Caco-2 (cell line): ENCODE results near the gene NKX1-2. TPM values are rescaled to one million over a fixed set of nuclear protein-coding genes. Genes with fewer than 3 reads are reported as not detected.

ENCODE experiments used
- BruUV-seq: library from RNA; stranded (reverse); fragments of 400-500 nt; replicated peaks from 2 replicates; lab custom pipeline; 2021; lab: Mats Ljungman, UMichigan
- CTCF ChIA-PET: fragments of 300-600 bp; sonication (Branson Sonifier 250); formaldehyde crosslinking; loops from one replicate; lab custom pipeline; 2022; ENCODE audit warnings: antibody characterized with exemption; lab: Charles Lee
- POLR2A ChIA-PET: fragments of 300-600 bp; sonication (Branson Sonifier 250); formaldehyde crosslinking; loops from one replicate; lab custom pipeline; 2022; ENCODE audit warnings: antibody characterized with exemption; lab: Charles Lee
- DNase-seq, 2 experiments: peaks; one replicate each; pipeline versions ENCODE4 v3.0.0 to v3.0.0-alpha.2; 2020 to 2022
- H3K27me3 ChIP-seq: replicated peaks from 2 replicates; pipeline ENCODE4 v1.6.0; 2011; ENCODE audit warnings: low read length; ENCODE audit not compliant: control insufficient read depth, insufficient read depth
- H3K36me3 ChIP-seq: 2 replicates; pipeline ENCODE4 v1.5.1; 2011; ENCODE audit warnings: low read length; ENCODE audit not compliant: control insufficient read depth, insufficient read depth
- H3K4me1 ChIP-seq: fragments of 250-450 bp; sonication (Bioruptor Pico); 2 replicates; pipeline ENCODE4 v1.5.1; 2020; ENCODE audit warnings: mild to moderate bottlenecking
- H3K4me3 ChIP-seq: 2 replicates; pipeline ENCODE4 v1.5.1; 2011; ENCODE audit warnings: low read depth, mild to moderate bottlenecking, control low read depth, low read length
- H3K9me3 ChIP-seq: fragments of 250-450 bp; sonication (Bioruptor Pico); 2 replicates; pipeline ENCODE4 v1.5.1; 2020; ENCODE audit warnings: mild to moderate bottlenecking, moderate library complexity
- H3K27ac Mint-ChIP-seq: one replicate; pipeline ENCODE4 v1.8.0; 2022; ENCODE audit warnings: mixed read lengths; ENCODE audit not compliant: unreplicated experiment
- H3K27me3 Mint-ChIP-seq: one replicate; pipeline ENCODE4 v1.8.0; 2022; ENCODE audit warnings: mixed read lengths; ENCODE audit not compliant: insufficient read depth, unreplicated experiment
- H3K36me3 Mint-ChIP-seq: one replicate; pipeline ENCODE4 v1.8.0; 2022; ENCODE audit warnings: mild to moderate bottlenecking, mixed read lengths; ENCODE audit not compliant: insufficient read depth, unreplicated experiment
- H3K4me1 Mint-ChIP-seq: one replicate; pipeline ENCODE4 v1.8.0; 2022; ENCODE audit warnings: low read depth, mixed read lengths; ENCODE audit not compliant: unreplicated experiment
- H3K4me3 Mint-ChIP-seq: one replicate; pipeline ENCODE4 v1.8.0; 2022; ENCODE audit warnings: mild to moderate bottlenecking, moderate library complexity, mixed read lengths; ENCODE audit not compliant: unreplicated experiment
- H3K9me3 Mint-ChIP-seq: one replicate; pipeline ENCODE4 v1.8.0; 2022; ENCODE audit warnings: mixed read lengths; ENCODE audit not compliant: unreplicated experiment
- intact Hi-C: fragments of 100-400 bp; cut with micrococcal nuclease; formaldehyde crosslinking; loops from one replicate; pipeline ENCODE4 v1.10.0; 2022; ENCODE audit not compliant: unreplicated experiment
- total RNA-seq: library from RNA; stranded (reverse); gene quantifications from 2 replicates; pipeline ENCODE4 v1.2.3, GENCODE V29; 2022
- TF ChIP-seq, protein P1 (sequence below), 2 experiments: fragments of 200-600 bp in 1 of 2; IDR thresholded peaks; 1 replicate in 1 of 2; 2 replicates in 1 of 2; pipeline versions ENCODE4 v1.5.1 to v1.8.0; 2011 to 2022; ENCODE audit warnings: antibody characterized with exemption in 1 of 2, control low read depth in 1 of 2, inconsistent platforms in 1 of 2, low read depth in 1 of 2, low read length in 1 of 2, mild to moderate bottlenecking in 1 of 2, moderate library complexity in 1 of 2; ENCODE audit not compliant: insufficient read depth in 1 of 2, severe bottlenecking in 1 of 2, unreplicated experiment in 1 of 2

NKX1-2 gene
- total RNA-seq, 1 experiment from 2014 or later: 2.8 TPM

DNA sequence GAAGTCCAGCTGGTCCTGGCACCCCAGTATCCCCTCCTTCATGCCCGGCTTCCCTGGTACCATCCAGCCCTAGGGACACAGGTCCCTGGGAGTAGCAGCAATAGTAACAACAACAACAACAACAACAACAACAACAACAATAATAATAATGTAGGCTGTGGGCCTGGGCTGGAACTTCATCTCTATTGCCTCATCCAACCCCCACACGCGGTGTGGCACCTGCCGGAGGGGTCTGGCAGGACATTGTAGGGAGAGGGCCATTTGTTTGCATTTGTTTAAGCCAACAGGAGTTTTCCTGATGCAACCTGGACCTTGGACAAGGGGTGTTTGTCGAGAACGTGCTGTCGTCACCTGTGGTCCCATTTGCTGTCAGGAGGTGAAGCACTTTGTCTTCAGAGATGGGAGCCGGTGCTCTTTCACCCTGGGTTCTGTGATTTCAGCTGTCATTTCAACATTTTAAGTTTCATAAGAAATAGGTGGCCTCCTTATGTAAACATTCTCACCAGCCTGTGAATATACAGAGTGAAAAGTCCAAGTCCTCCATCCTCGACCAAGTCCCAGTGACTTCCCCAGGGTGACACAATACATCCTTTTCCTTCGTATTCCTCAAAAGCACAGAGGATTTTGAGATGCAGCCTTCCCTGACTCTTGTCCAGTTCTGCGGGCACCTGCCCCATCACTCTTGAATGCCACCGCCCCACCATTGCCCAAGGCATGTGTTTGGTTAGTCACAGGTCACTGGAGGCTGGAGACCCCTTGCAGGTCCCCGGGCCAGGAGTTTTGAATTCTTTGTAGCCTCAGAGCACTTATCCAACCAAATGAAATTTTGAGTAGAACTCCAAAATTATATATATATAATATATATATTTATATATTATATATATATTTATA is 21.0 kb upstream of the NKX1-2 start:
- H3K4me1 ChIP-seq: peaks cover 25% of the 10 kb centered on the region
- H3K27me3 ChIP-seq: no peaks in the 10 kb centered on the region
- TF ChIP-seq, protein P1, sequence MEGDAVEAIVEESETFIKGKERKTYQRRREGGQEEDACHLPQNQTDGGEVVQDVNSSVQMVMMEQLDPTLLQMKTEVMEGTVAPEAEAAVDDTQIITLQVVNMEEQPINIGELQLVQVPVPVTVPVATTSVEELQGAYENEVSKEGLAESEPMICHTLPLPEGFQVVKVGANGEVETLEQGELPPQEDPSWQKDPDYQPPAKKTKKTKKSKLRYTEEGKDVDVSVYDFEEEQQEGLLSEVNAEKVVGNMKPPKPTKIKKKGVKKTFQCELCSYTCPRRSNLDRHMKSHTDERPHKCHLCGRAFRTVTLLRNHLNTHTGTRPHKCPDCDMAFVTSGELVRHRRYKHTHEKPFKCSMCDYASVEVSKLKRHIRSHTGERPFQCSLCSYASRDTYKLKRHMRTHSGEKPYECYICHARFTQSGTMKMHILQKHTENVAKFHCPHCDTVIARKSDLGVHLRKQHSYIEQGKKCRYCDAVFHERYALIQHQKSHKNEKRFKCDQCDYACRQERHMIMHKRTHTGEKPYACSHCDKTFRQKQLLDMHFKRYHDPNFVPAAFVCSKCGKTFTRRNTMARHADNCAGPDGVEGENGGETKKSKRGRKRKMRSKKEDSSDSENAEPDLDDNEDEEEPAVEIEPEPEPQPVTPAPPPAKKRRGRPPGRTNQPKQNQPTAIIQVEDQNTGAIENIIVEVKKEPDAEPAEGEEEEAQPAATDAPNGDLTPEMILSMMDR (IDR thresholded peaks at IDR 0.05; ENCODE audit: insufficient read depth in 1 of 2, low read depth in 1 of 2, low read length in 1 of 2, severe bottlenecking in 1 of 2, unreplicated experiment in 1 of 2): peak in 1 of 2 experiments; percentile 23
- peaks cover 24% of the 10 kb centered on the region for H3K4me1 Mint-ChIP-seq
- no peaks in the 10 kb centered on the region for H3K9me3 Mint-ChIP-seq
- H3K27ac Mint-ChIP-seq: peak overlapping the region; percentile 95
- no peak overlapping the region for H3K4me3 ChIP-seq
- CTCF ChIA-PET: interaction anchor here (1.0 kb wide), 1 partner anchor 33 kb away, joined by 5 read pairs; no protein-coding TSS in a partner anchor
- H3K36me3 ChIP-seq: no peaks in the 10 kb centered on the region; the same call in 1 of the 2 replicates
- peak overlapping the region; percentile 57 for H3K4me3 Mint-ChIP-seq
- H3K27me3 Mint-ChIP-seq: no peaks in the 10 kb centered on the region
- DNase-seq: peak; percentile 94 to 96
- H3K36me3 Mint-ChIP-seq: peaks cover 16% of the 10 kb centered on the region
- intact Hi-C loops: loop anchor here (1.0 to 2.0 kb wide), 4 partner anchors 8 to 52 kb away; partner anchors contain the start of gene OAT
- no peaks in the 10 kb centered on the region for H3K9me3 ChIP-seq
- BruUV-seq: TSS peak; percentile 61
- POLR2A ChIA-PET: interaction anchor here (1.5 kb wide), 1 partner anchor 52 kb away, joined by 3 read pairs; no protein-coding TSS in a partner anchor

DNA sequence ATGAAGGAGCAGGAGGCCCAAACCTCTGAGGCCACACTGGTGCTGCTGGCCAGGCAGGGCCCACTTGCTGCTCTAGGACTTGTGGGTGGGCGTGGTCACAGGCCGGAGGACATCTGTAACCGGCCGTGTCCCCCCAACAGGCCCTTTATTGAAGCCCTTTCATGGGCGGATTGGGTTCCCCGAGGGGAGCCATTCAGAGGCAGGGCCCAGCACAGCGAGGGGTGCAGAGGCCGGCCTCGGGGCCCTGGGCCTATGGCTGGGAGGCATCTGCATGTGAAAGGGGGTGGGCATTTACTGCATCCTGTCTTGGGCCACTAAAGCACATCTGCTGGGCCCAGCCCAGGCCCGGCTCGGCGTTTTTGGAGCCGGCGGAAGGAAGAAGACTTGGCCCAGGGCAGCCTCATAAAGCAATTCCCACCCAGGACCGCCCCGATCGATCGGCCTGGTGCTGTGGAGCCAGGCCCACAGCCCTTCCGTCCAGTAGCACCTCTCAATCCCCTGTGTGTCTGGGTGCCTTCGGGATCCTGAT is 20.2 kb upstream of the NKX1-2 start:
- Histone ChIP-seq H3K4me1 (peaks cover 19% of the 10 kb centered on the region), H3K9me3 (no peaks in the 10 kb centered on the region), H3K27me3 (no peaks in the 10 kb centered on the region), H3K4me3 (no peak overlapping the region), H3K36me3 (no peaks in the 10 kb centered on the region; the same call in 1 of the 2 replicates)
- intact Hi-C loops: loop anchor here (1.0 to 2.0 kb wide), 4 partner anchors 8 to 51 kb away; partner anchors contain the start of gene OAT
- Mint-ChIP-seq H3K4me1 (peaks cover 29% of the 10 kb centered on the region), H3K36me3 (peaks cover 16% of the 10 kb centered on the region), H3K27me3 (no peaks in the 10 kb centered on the region), H3K9me3 (no peaks in the 10 kb centered on the region), H3K27ac (peak overlapping the region; percentile 95), H3K4me3 (peak overlapping the region; percentile 57)
- no TSS peak for BruUV-seq
- DNase-seq: no peak
- ChIA-PET CTCF (interaction anchor here (1.0 kb wide), 1 partner anchor 34 kb away, joined by 5 read pairs; no protein-coding TSS in a partner anchor), POLR2A (interaction anchor here (1.5 kb wide), 1 partner anchor 51 kb away, joined by 3 read pairs; no protein-coding TSS in a partner anchor)
- TF ChIP-seq, protein P1 (IDR thresholded peaks at IDR 0.05; ENCODE audit: insufficient read depth in 1 of 2, low read depth in 1 of 2, low read length in 1 of 2, severe bottlenecking in 1 of 2, unreplicated experiment in 1 of 2): no peak

DNA sequence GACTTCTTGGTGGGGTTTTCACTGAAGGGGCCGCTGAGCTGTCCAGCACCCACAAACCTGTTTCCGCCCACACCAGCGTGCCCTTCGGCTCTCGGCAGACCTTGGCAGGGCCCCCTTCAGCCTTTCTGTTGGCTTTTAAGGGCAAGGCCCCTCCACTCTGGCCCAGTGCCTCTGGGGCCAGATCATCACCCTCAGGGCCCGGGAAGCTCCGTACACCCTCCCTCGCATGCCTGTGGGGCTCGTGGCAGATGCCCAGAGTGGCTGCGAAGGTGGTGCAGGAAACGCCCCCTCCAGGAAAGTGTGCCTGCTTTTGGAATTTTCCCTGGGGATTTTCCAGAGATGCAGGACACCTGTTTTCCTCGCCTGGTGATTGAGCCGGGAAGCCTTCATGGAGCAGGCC is 18.8 kb upstream of the NKX1-2 start:
- ChIA-PET POLR2A (no interaction called here), CTCF (no interaction called here)
- TF ChIP-seq, protein P1 (IDR thresholded peaks at IDR 0.05; ENCODE audit: insufficient read depth in 1 of 2, low read depth in 1 of 2, low read length in 1 of 2, severe bottlenecking in 1 of 2, unreplicated experiment in 1 of 2): no peak
- Mint-ChIP-seq H3K9me3 (no peaks in the 10 kb centered on the region), H3K4me3 (no peak overlapping the region), H3K4me1 (peaks cover 38% of the 10 kb centered on the region), H3K36me3 (peaks cover 16% of the 10 kb centered on the region), H3K27ac (peak overlapping the region; percentile 35), H3K27me3 (no peaks in the 10 kb centered on the region)
- Histone ChIP-seq H3K4me1 (peaks cover 19% of the 10 kb centered on the region), H3K36me3 (no peaks in the 10 kb centered on the region; the same call in none of the 2 replicates), H3K4me3 (no peak overlapping the region), H3K27me3 (no peaks in the 10 kb centered on the region), H3K9me3 (no peaks in the 10 kb centered on the region)
- intact Hi-C loops: no loop called here
- no TSS peak for BruUV-seq
- DNase-seq: no peak
